Measurements from ENCODE around the gene AP3B1.
A peak's percentile ranks its signal among the peaks of the same experiment; 100 is the strongest.

The AP3B1 gene

GRCh38 chr5:78127875-78128274 lies 166.6 kb downstream of the AP3B1 start:
- H3K27ac ChIP-seq, result no peak overlapping the region
- TF ChIP-seq, protein P1, sequence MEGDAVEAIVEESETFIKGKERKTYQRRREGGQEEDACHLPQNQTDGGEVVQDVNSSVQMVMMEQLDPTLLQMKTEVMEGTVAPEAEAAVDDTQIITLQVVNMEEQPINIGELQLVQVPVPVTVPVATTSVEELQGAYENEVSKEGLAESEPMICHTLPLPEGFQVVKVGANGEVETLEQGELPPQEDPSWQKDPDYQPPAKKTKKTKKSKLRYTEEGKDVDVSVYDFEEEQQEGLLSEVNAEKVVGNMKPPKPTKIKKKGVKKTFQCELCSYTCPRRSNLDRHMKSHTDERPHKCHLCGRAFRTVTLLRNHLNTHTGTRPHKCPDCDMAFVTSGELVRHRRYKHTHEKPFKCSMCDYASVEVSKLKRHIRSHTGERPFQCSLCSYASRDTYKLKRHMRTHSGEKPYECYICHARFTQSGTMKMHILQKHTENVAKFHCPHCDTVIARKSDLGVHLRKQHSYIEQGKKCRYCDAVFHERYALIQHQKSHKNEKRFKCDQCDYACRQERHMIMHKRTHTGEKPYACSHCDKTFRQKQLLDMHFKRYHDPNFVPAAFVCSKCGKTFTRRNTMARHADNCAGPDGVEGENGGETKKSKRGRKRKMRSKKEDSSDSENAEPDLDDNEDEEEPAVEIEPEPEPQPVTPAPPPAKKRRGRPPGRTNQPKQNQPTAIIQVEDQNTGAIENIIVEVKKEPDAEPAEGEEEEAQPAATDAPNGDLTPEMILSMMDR (IDR thresholded peaks at IDR 0.05), result peak; percentile 67
- TF ChIP-seq ZFX (IDR thresholded peaks at IDR 0.05; ENCODE audit: borderline replicate concordance), result no peak

DNA sequence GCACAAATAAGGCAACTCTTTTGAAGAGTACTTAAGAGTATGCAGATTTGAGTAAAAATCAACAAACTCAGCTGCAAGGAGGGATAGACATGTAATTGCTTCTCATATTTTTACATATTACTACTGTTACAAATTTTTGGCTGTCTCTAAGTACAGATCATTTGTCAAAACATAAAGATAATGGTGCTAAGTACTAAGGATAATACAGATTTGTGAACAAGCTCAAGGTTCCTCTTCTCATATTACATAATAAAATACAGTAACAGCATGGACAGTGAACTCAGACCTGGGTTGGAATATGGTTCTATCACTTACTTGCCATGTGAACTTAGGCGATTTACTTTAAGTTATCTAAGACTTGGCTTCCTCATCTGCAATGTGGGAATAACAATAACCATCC lies 168.0 kb downstream of the AP3B1 start:
- no peak overlapping the region for H3K27ac ChIP-seq
- TF ChIP-seq, protein P1 (IDR thresholded peaks at IDR 0.05), result no peak
- no peak for TF ChIP-seq ZFX (IDR thresholded peaks at IDR 0.05; ENCODE audit: borderline replicate concordance)

DNA sequence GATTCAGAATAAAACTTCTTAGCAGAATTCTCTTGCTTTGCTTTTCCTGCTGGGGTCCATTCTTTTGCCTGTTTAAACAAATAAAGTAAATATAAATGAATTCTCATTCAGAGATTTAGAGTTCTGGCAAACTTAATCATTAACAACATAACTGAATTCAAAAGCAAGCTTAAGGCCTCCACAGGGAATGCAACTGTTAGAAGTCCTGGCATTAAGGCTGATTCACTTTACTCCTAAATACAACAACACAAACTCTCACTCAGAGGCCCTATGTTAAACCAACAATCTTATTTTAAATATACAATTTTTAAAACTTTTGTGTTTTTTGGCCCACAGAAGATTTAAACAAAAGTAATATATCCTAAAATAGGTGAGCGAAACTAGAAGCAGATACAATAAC lies 178.3 kb downstream of the AP3B1 start:
- no peak overlapping the region for H3K27ac ChIP-seq
- TF ChIP-seq ZFX (IDR thresholded peaks at IDR 0.05; ENCODE audit: borderline replicate concordance), result no peak
- TF ChIP-seq, protein P1 (IDR thresholded peaks at IDR 0.05), result no peak

GRCh38 chr5:78113689-78114264 lies 180.7 kb downstream of the AP3B1 start:
- TF ChIP-seq, protein P1 (IDR thresholded peaks at IDR 0.05), result no peak
- no peak for TF ChIP-seq ZFX (IDR thresholded peaks at IDR 0.05; ENCODE audit: borderline replicate concordance)
- no peak overlapping the region for H3K27ac ChIP-seq

- H3K27ac ChIP-seq, result no peak overlapping the region
- TF ChIP-seq, protein P1 (IDR thresholded peaks at IDR 0.05), result no peak
- TF ChIP-seq ZFX (IDR thresholded peaks at IDR 0.05; ENCODE audit: borderline replicate concordance), result no peak
These were observed 181.6 kb downstream of the AP3B1 start for GRCh38 chr5:78112931-78113330.

DNA sequence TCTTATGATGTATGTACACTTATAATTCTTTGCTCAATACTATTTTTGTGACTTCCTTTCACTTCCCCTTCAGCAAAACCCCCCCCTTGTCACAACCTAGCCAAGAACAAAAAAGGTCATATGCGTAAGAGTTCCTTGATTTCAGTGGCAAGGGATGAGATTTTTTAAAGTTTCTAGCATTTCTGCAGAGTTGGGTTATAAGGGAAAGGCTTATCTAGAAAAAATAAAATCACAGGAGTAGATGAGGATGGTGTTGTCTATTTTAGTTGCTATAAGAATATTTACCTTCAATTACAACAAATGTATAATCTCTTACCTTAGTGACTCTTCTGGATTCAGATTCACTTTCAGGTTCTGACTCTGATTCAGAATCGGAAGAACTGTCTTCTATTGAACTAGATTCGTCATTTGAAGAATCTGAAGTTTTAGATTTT lies 184.6 kb downstream of the AP3B1 start:
- TF ChIP-seq, protein P1 (IDR thresholded peaks at IDR 0.05), result no peak
- no peak for TF ChIP-seq ZFX (IDR thresholded peaks at IDR 0.05; ENCODE audit: borderline replicate concordance)
- no peak overlapping the region for H3K27ac ChIP-seq

- H3K27ac ChIP-seq, result no peak overlapping the region
These were observed 185.9 kb downstream of the AP3B1 start for GRCh38 chr5:78108564-78108963.

More at GRCh38 chr5:78108564-78108963, 185.9 kb downstream of the AP3B1 start:
- no peak for TF ChIP-seq ZFX (IDR thresholded peaks at IDR 0.05; ENCODE audit: borderline replicate concordance)
- TF ChIP-seq, protein P1 (IDR thresholded peaks at IDR 0.05), result no peak

Measured in 22Rv1 (cell line).